Duodenal mucosa (tissue), 2 donors: Measurements from ENCODE around the gene SVOP.

Experiments
- H3K27ac ChIP-seq: one replicate; pipeline ENCODE4 v1.7.0; 2013; ENCODE audit warnings: low read depth, low read length
- H3K27me3 ChIP-seq, 2 donors: one replicate each; pipeline ENCODE4 v1.7.0; 2013; ENCODE audit warnings: low read length in 2 of 2, control low read depth in 1 of 2; ENCODE audit not compliant: insufficient read depth in 2 of 2, control insufficient read depth in 1 of 2
- H3K36me3 ChIP-seq, 2 donors: one replicate each; pipeline ENCODE4 v1.7.0; 2013; ENCODE audit warnings: low read length in 2 of 2, control low read depth in 1 of 2; ENCODE audit not compliant: insufficient read depth in 2 of 2, control insufficient read depth in 1 of 2
- H3K4me1 ChIP-seq, 2 donors: one replicate each; pipeline ENCODE4 v1.7.0; 2013; ENCODE audit warnings: low read length in 2 of 2, control low read depth in 1 of 2; ENCODE audit not compliant: insufficient read depth in 2 of 2, control insufficient read depth in 1 of 2
- H3K4me3 ChIP-seq, 2 donors: one replicate each; pipeline ENCODE4 v1.7.0; 2013; ENCODE audit warnings: low read length in 2 of 2, low read depth in 1 of 2
- H3K9ac ChIP-seq, 2 donors: one replicate each; pipeline ENCODE4 v1.7.0; 2013; ENCODE audit warnings: low read length in 2 of 2, low read depth in 1 of 2
- H3K9me3 ChIP-seq, 2 donors: one replicate each; pipeline ENCODE4 v1.7.0; 2013; ENCODE audit warnings: low read length in 2 of 2, control low read depth in 1 of 2; ENCODE audit not compliant: control insufficient read depth in 1 of 2

Gene SVOP

GRCh38 chr12:108964371-108965352 is 56.2 kb downstream of the SVOP start:
- no peaks in the 10 kb centered on the region for H3K4me1 ChIP-seq
- H3K27ac ChIP-seq, result no peak overlapping the region
- H3K36me3 ChIP-seq, result no peaks in the 10 kb centered on the region
- H3K27me3 ChIP-seq, result no peaks in the 10 kb centered on the region
- no peaks in the 10 kb centered on the region for H3K9me3 ChIP-seq
- H3K9ac ChIP-seq, result no peak overlapping the region
- H3K4me3 ChIP-seq, result no peak overlapping the region

DNA sequence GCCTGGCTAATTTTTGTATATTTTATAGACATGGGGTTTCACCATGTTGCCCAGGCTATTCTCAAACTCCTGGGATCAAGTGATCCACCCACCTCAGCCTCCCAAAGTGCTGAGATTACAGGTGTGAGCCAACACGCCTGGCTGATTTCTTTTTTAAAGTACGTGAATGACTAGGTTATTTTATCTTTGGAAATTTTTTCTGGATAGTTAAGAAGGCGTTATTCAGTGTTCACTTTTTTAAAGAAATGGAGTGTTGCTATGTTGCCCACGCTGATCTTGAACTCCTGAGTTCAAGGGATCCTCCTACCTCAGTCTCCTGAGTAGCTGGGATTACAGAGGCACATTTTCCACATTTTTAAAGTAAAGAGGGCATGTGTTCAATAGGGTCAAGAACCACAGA is 58.6 kb downstream of the SVOP start:
- Histone ChIP-seq H3K27me3 (no peaks in the 10 kb centered on the region), H3K9me3 (no peaks in the 10 kb centered on the region), H3K36me3 (no peaks in the 10 kb centered on the region), H3K27ac (no peak overlapping the region), H3K4me3 (no peak overlapping the region), H3K4me1 (no peaks in the 10 kb centered on the region), H3K9ac (no peak overlapping the region)

DNA sequence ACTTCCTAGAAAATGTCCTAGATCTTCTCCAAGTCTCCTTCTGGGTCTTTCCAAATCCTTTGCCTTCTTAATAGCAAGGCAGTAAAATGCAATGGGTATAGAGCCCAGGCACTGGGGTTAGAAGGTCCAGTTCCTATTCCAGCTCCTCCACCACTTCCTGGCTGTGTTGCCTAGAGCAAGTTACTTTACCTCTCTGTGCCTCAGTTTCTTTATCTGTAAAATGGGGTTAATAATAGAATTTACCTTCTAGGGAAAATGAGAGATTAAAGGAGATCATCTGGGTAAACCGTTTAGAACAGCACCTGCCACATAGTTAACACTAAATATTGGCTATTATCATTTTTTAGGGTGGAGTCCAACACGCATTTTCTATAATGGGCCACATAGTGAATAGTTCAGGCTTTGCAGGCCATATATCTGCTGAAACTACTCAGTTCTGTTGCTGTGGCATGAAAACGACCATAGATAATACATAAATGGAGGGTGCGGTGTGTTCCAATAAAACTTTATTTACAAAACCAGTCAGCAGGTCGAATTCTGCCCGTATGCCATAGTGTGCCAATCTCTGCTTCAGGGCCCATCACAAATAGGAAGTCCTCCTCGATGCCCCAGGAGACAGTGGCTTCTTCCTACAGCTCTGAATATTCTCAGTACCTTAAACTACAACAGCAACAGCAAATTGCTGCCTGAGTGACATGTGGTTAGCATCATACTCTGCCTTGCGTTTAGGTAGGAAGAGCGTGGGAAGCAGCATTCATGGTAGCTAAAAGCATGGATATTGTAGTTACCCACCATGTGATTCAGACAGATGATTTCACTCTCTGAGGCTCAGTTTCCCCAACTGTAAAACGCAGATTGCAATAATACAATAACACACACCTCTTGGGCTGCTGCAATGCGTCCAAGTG is 60.9 kb downstream of the SVOP start:
- Histone ChIP-seq H3K9me3 (no peaks in the 10 kb centered on the region), H3K4me3 (no peak overlapping the region), H3K9ac (no peak overlapping the region), H3K36me3 (no peaks in the 10 kb centered on the region), H3K4me1 (no peaks in the 10 kb centered on the region), H3K27ac (no peak overlapping the region), H3K27me3 (no peaks in the 10 kb centered on the region)

GRCh38 chr12:108955225-108955835 is 65.5 kb downstream of the SVOP start:
- no peaks in the 10 kb centered on the region for H3K27me3 ChIP-seq
- no peak overlapping the region for H3K9ac ChIP-seq
- no peak overlapping the region for H3K27ac ChIP-seq
- H3K9me3 ChIP-seq, result no peaks in the 10 kb centered on the region
- H3K4me1 ChIP-seq, result peaks cover 0 to 3% of the 10 kb centered on the region in 2 donors
- no peaks in the 10 kb centered on the region for H3K36me3 ChIP-seq
- no peak overlapping the region for H3K4me3 ChIP-seq

- no peak overlapping the region for H3K4me3 ChIP-seq
- no peaks in the 10 kb centered on the region for H3K36me3 ChIP-seq
- no peak overlapping the region for H3K27ac ChIP-seq
Observed at GRCh38 chr12:108950991-108951739, 69.7 kb downstream of the SVOP start.

GRCh38 chr12:108949976-108950375 is 70.9 kb downstream of the SVOP start:
- Histone ChIP-seq H3K4me3 (no peak overlapping the region), H3K9ac (no peak overlapping the region)

More at GRCh38 chr12:108950991-108951739, 69.7 kb downstream of the SVOP start:
- H3K9ac ChIP-seq, result no peak overlapping the region
- H3K9me3 ChIP-seq, result peaks cover 0 to 6% of the 10 kb centered on the region in 2 donors
- H3K27me3 ChIP-seq, result no peaks in the 10 kb centered on the region
- peaks cover 0 to 3% of the 10 kb centered on the region in 2 donors for H3K4me1 ChIP-seq

GRCh38 chr12:108948367-108948766 is 72.5 kb downstream of the SVOP start:
- H3K9ac ChIP-seq, result no peak overlapping the region
- H3K4me1 ChIP-seq, result peaks cover 0 to 3% of the 10 kb centered on the region in 2 donors
- no peak overlapping the region for H3K27ac ChIP-seq
- no peak overlapping the region for H3K4me3 ChIP-seq
- H3K36me3 ChIP-seq, result no peaks in the 10 kb centered on the region
- H3K9me3 ChIP-seq, result peaks cover 0 to 6% of the 10 kb centered on the region in 2 donors
- H3K27me3 ChIP-seq, result no peaks in the 10 kb centered on the region

More at GRCh38 chr12:108949976-108950375, 70.9 kb downstream of the SVOP start:
- Histone ChIP-seq H3K27ac (no peak overlapping the region), H3K27me3 (no peaks in the 10 kb centered on the region), H3K9me3 (peaks cover 0 to 6% of the 10 kb centered on the region in 2 donors), H3K36me3 (no peaks in the 10 kb centered on the region), H3K4me1 (peaks cover 0 to 3% of the 10 kb centered on the region in 2 donors)

- Histone ChIP-seq H3K4me3 (no peak overlapping the region), H3K27ac (no peak overlapping the region), H3K9me3 (peaks cover 0 to 6% of the 10 kb centered on the region in 2 donors), H3K36me3 (no peaks in the 10 kb centered on the region), H3K27me3 (no peaks in the 10 kb centered on the region), H3K4me1 (peaks cover 0 to 3% of the 10 kb centered on the region in 2 donors), H3K9ac (no peak overlapping the region)
Observed at GRCh38 chr12:108947097-108947496, 73.8 kb downstream of the SVOP start.

DNA sequence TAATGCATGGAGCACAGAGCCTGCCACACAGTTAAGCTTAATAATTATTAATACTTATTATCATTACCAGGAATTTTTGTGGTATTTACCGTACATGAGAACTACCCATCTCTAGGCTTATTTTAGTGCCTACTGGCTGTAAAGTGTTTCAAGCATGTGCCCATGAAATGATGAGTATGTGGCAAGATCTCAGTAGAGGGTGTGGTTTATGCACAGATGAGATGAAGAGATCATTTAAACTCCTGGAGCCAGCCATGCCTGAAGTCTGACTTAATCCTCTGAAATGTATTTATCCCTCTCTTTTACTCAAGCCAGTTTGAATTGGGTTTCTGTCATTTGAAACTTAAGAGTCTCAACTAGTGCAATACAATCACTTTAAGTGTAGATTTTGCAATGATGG is 80.7 kb downstream of the SVOP start:
- Histone ChIP-seq H3K27me3 (no peaks in the 10 kb centered on the region), H3K36me3 (no peaks in the 10 kb centered on the region), H3K4me3 (no peak overlapping the region), H3K4me1 (peaks cover 0 to 6% of the 10 kb centered on the region in 2 donors), H3K27ac (no peak overlapping the region), H3K9me3 (no peaks in the 10 kb centered on the region), H3K9ac (no peak overlapping the region)
